GM12878 (cell line): ENCODE results near the gene ANKRD16. TPM values are rescaled to one million over a fixed set of nuclear protein-coding genes. Genes with fewer than 3 reads are reported as not detected.
A peak's percentile ranks its signal among the peaks of the same experiment; 100 is the strongest.

Experiments
- ATAC-seq: fragments of 200-7000 bp; cut with Tn5 transposase; 3 replicates; pipeline ENCODE4 v1.9.1; 2020; ENCODE audit warnings: mild to moderate bottlenecking, moderate library complexity
- BruUV-seq: library from RNA; stranded (reverse); fragments of 400-500 nt; replicated peaks from 2 replicates; lab custom pipeline; 2021; lab: Mats Ljungman, UMichigan
- CTCF ChIA-PET: fragments of 300-600 bp; sonication (Branson Sonifier 250); formaldehyde crosslinking; extraction: SDS; loops from one replicate; lab custom pipeline; 2021; ENCODE audit warnings: inconsistent platforms; lab: Yijun Ruan, JAX
- POLR2A ChIA-PET: fragments of 350-600 bp; formaldehyde crosslinking; extraction: SDS; loops from one replicate; lab custom pipeline; 2021; ENCODE audit warnings: inconsistent platforms; lab: Charles Lee
- RAD21 ChIA-PET: fragments of 300-600 bp; sonication (Branson Sonifier 250); formaldehyde crosslinking; loops from one replicate; lab custom pipeline; 2023; ENCODE audit warnings: antibody characterized with exemption; ENCODE audit not compliant: unreplicated experiment; lab: Charles Lee
- SMC1A ChIA-PET: fragments of 300-600 bp; sonication (Branson Sonifier 250); formaldehyde crosslinking; loops from one replicate; lab custom pipeline; 2023; ENCODE audit not compliant: unreplicated experiment, uncharacterized antibody; lab: Charles Lee
- DNase-seq: peaks from one replicate; pipeline ENCODE4 v3.0.0-alpha.2; 2011; ENCODE audit warnings: low read depth, low spot score
- FAIRE-seq: peaks from 3 replicates; lab custom pipeline; 2011; peaks lifted over from hg19 to GRCh38; lab: Jason Lieb, UNC
- H2AFZ ChIP-seq: 2 replicates; pipeline ENCODE4 v1.6.0; 2011; ENCODE audit warnings: low read depth, low read length, control low read depth; ENCODE audit not compliant: control insufficient read depth
- H3K27ac ChIP-seq: 2 replicates; pipeline ENCODE4 v1.5.1; 2011; ENCODE audit warnings: control low read depth; ENCODE audit not compliant: control insufficient read depth, insufficient read depth
- H3K27me3 ChIP-seq, 2 experiments: replicated peaks in 1 of 2; 2 replicates each; pipeline versions ENCODE4 v1.6.0 to v1.6.1; 2011; ENCODE audit warnings: low read length in 1 of 2; ENCODE audit not compliant: control insufficient read depth in 2 of 2, insufficient read depth in 2 of 2
- H3K36me3 ChIP-seq, 2 experiments: 2 replicates each; pipeline ENCODE4 v1.5.1; 2011; ENCODE audit warnings: low read length in 1 of 2; ENCODE audit not compliant: control insufficient read depth in 2 of 2, insufficient read depth in 2 of 2
- H3K4me1 ChIP-seq: 2 replicates; pipeline ENCODE4 v1.6.1; 2011; ENCODE audit warnings: mild to moderate bottlenecking, low read length, moderate library complexity, mixed read lengths; ENCODE audit not compliant: control insufficient read depth, insufficient read depth
- H3K4me2 ChIP-seq: 2 replicates; pipeline ENCODE4 v1.6.0; 2011; ENCODE audit warnings: control low read depth; ENCODE audit not compliant: control insufficient read depth, insufficient read depth
- H3K4me3 ChIP-seq: fragments of 200-600 bp; sonication (generic); 2 replicates; pipeline ENCODE4 v1.5.1; 2016
- H3K79me2 ChIP-seq: 2 replicates; pipeline ENCODE4 v1.6.0; 2011; ENCODE audit warnings: low read length; ENCODE audit not compliant: control insufficient read depth, insufficient read depth
- H3K9ac ChIP-seq: 2 replicates; pipeline ENCODE4 v1.8.0; 2011; ENCODE audit warnings: low read length, control low read depth, mixed read lengths; ENCODE audit not compliant: control insufficient read depth, insufficient read depth
- H3K9me3 ChIP-seq: replicated peaks from 3 replicates; pipeline ENCODE4 v1.5.1; 2011; ENCODE audit warnings: mild to moderate bottlenecking, low read length; ENCODE audit not compliant: control insufficient read depth, insufficient read depth
- H4K20me1 ChIP-seq: 2 replicates; pipeline ENCODE4 v1.6.0; 2011; ENCODE audit not compliant: control insufficient read depth, insufficient read depth
- BCL11A ChIP-seq: IDR thresholded peaks from 2 replicates; pipeline ENCODE4 v1.6.1; 2011; ENCODE audit warnings: low read depth, low read length
- BCL3 ChIP-seq: IDR thresholded peaks from 2 replicates; pipeline ENCODE4 v1.6.1; 2011; ENCODE audit warnings: borderline replicate concordance, low read depth, mild to moderate bottlenecking, moderate library complexity, low read length; ENCODE audit not compliant: insufficient read depth, poor library complexity, severe bottlenecking
- IKZF1 ChIP-seq: fragments of 450-650 bp; conservative IDR thresholded peaks from 2 replicates; pipeline ENCODE4 v1.6.1; 2017; ENCODE audit warnings: antibody characterized with exemption, mild to moderate bottlenecking
- JUNB ChIP-seq: IDR thresholded peaks from 2 replicates; pipeline ENCODE4 v1.6.1; 2016; ENCODE audit warnings: antibody characterized with exemption, mild to moderate bottlenecking
- KLF5 ChIP-seq: fragments of 450-650 bp; IDR thresholded peaks from 2 replicates; pipeline ENCODE4 v1.6.1; 2014; ENCODE audit warnings: mild to moderate bottlenecking; ENCODE audit not compliant: partially characterized antibody
- MEF2A ChIP-seq: IDR thresholded peaks from 2 replicates; pipeline ENCODE4 v1.6.1; 2011; ENCODE audit warnings: low read depth, mild to moderate bottlenecking, low read length, moderate library complexity; ENCODE audit not compliant: insufficient read depth
- NFIC ChIP-seq: IDR thresholded peaks from 2 replicates; pipeline ENCODE4 v1.6.1; 2012; ENCODE audit warnings: low read depth, mild to moderate bottlenecking, inconsistent platforms, low read length, moderate library complexity
- RELB ChIP-seq: fragments of 450-650 bp; IDR thresholded peaks from 2 replicates; pipeline ENCODE4 v1.6.1; 2017; ENCODE audit warnings: low read depth, mild to moderate bottlenecking, moderate library complexity
- RUNX3 ChIP-seq: IDR thresholded peaks from 2 replicates; pipeline ENCODE4 v1.6.1; 2012; ENCODE audit warnings: low read length, inconsistent platforms
- ZNF592 ChIP-seq: fragments of 450-650 bp; IDR thresholded peaks from 2 replicates; pipeline ENCODE4 v1.6.1; 2017; ENCODE audit warnings: mild to moderate bottlenecking, moderate library complexity
- WGBS: methylation state at CpG from one replicate; pipeline ENCODE4 v1.1.6; 2016; ENCODE audit warnings: low lambda C conversion rate; ENCODE audit not compliant: insufficient replicate concordance, insufficient coverage; ENCODE audit errors: missing lambda C conversion rate; 5-methylcytosine and 5-hydroxymethylcytosine counted together
- in situ Hi-C: fragments of 300-500 bp; cut with MboI; formaldehyde crosslinking; loops from 9 replicates; pipeline ENCODE4 v1.14.3; 2018; ENCODE audit warnings: mixed read lengths
- intact Hi-C: fragments of 100-400 bp; cut with micrococcal nuclease; formaldehyde crosslinking; loops from one replicate; pipeline ENCODE4 v1.14.2; 2022; ENCODE audit not compliant: unreplicated experiment
- polyA plus RNA-seq, 11 experiments: library from polyadenylated mRNA; depleted of rRNA in 4 of 11; unstranded in 6 of 11; stranded (reverse) in 5 of 11; fragments of >200 nt; fragmentation: Nextera tagmentation in 4 of 11; fragmentation: Illumina TruSeq in 1 of 11; extraction: Ambion mirVana in 4 of 11; extraction: Trizol in 1 of 11; gene quantifications; 1 replicate in 1 of 11; 2 replicates in 10 of 11; pipeline versions ENCODE4 v1.2.1 to v1.2.3, GENCODE V29; 2011 to 2016; ENCODE audit warnings: inconsistent platforms in 2 of 11, missing spikeins in 2 of 11, low read depth in 1 of 11
- total RNA-seq, 4 experiments: library from RNA; depleted of rRNA in 3 of 4; stranded (reverse); fragments of >200 nt in 3 of 4; fragmentation: Illumina TruSeq in 1 of 4; extraction: Trizol in 1 of 4; gene quantifications; 2 replicates each; pipeline versions ENCODE4 v1.2.1 to v1.2.3, GENCODE V29; 2013 to 2021

The ANKRD16 gene
- total and polyA plus RNA-seq, 10 of the 15 experiments (the other 5 are each of a cell fraction or from before 2014, with no cell fraction given) = 0.57 to 13.6 (median 4.4) TPM

- Histone ChIP-seq H3K9ac (no peak overlapping the region), H3K4me1 (peaks cover 51% of the 10 kb centered on the region), H3K27ac (peak overlapping the region; percentile 67), H4K20me1 (no peaks in the 10 kb centered on the region), H3K36me3 (no peaks in the 10 kb centered on the region), H3K4me2 (peak overlapping the region; percentile 45), H3K79me2 (no peaks in the 10 kb centered on the region), H2AFZ (peak overlapping the region; percentile 33), H3K4me3 (peak overlapping the region; percentile 54), H3K9me3 (no peaks in the 10 kb centered on the region), H3K27me3 (no peaks in the 10 kb centered on the region)
- RAD21 ChIA-PET = interaction anchor here (0.6 to 8.4 kb wide), 21 partner anchors 9 to 454 kb away, joined by 3 to 183 read pairs (median 5); partner anchors contain the start of genes ANKRD16, FBH1, GDI2 and PFKFB3
- under 1% methylated on average over 4 of the region's 4 CpGs for WGBS
- FAIRE-seq (no peak), ATAC-seq (peak; percentile 12), DNase-seq (no peak)
- SMC1A ChIA-PET = interaction anchor here (0.6 to 8.0 kb wide), 31 partner anchors 10 to 425 kb away, joined by 3 to 86 read pairs (median 5); partner anchors contain the start of genes ANKRD16, FBH1 and GDI2
- in situ Hi-C loops (no loop called here), intact Hi-C loops (loop anchor here (5.0 kb wide), 1 partner anchor 133 kb away; the partner anchor contains the start of gene IL15RA)
- POLR2A ChIA-PET = interaction anchor here (0.7 to 4.6 kb wide), 19 partner anchors 9 to 301 kb away, joined by 3 to 69 read pairs (median 4); partner anchors contain the start of genes ANKRD16, FBH1 and GDI2
- CTCF ChIA-PET = interaction anchor here (0.5 to 6.9 kb wide), 21 partner anchors 9 to 1375 kb away, joined by 3 to 74 read pairs (median 5); partner anchors contain the start of genes ANKRD16, FBH1 and GDI2
- TF ChIP-seq BCL3 (no peak), NFIC (peak; percentile 31; the same call in 1 of the 2 replicates), BCL11A (0 out of 2 replicates have a peak, but pooled peaks have one; percentile 9), RELB (peak; percentile 31; the same call in 1 of the 2 replicates), JUNB (peak; percentile 40), ZNF592 (no peak), IKZF1 (peak; percentile 22; the same call in 1 of the 2 replicates), RUNX3 (peak; percentile 58), KLF5 (no peak), MEF2A (0 out of 2 replicates have a peak, but pooled peaks have one; percentile 62)
- BruUV-seq = no TSS peak
Measured at GRCh38 chr10:5843686-5844344, 45.9 kb downstream of the ANKRD16 start.
